Choroid plexus epithelial cell (primary cell): ENCODE data around the gene DEF6.

Experiments
- DNase-seq: peaks from one replicate; pipeline ENCODE4 v3.0.0-alpha.2; 2010; ENCODE audit warnings: low read depth
- H3K4me3 ChIP-seq: 2 replicates; pipeline ENCODE4 v1.5.1; 2011; ENCODE audit warnings: low read depth, mild to moderate bottlenecking, control low read depth, low read length, moderate library complexity
- TF ChIP-seq, protein P1 (sequence below): conservative IDR thresholded peaks from 2 replicates; pipeline ENCODE4 v1.5.1; 2011; ENCODE audit warnings: low read depth, mild to moderate bottlenecking, control low read depth, inconsistent platforms, low read length, moderate library complexity

DEF6 gene, protein sequence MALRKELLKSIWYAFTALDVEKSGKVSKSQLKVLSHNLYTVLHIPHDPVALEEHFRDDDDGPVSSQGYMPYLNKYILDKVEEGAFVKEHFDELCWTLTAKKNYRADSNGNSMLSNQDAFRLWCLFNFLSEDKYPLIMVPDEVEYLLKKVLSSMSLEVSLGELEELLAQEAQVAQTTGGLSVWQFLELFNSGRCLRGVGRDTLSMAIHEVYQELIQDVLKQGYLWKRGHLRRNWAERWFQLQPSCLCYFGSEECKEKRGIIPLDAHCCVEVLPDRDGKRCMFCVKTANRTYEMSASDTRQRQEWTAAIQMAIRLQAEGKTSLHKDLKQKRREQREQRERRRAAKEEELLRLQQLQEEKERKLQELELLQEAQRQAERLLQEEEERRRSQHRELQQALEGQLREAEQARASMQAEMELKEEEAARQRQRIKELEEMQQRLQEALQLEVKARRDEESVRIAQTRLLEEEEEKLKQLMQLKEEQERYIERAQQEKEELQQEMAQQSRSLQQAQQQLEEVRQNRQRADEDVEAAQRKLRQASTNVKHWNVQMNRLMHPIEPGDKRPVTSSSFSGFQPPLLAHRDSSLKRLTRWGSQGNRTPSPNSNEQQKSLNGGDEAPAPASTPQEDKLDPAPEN

DNA sequence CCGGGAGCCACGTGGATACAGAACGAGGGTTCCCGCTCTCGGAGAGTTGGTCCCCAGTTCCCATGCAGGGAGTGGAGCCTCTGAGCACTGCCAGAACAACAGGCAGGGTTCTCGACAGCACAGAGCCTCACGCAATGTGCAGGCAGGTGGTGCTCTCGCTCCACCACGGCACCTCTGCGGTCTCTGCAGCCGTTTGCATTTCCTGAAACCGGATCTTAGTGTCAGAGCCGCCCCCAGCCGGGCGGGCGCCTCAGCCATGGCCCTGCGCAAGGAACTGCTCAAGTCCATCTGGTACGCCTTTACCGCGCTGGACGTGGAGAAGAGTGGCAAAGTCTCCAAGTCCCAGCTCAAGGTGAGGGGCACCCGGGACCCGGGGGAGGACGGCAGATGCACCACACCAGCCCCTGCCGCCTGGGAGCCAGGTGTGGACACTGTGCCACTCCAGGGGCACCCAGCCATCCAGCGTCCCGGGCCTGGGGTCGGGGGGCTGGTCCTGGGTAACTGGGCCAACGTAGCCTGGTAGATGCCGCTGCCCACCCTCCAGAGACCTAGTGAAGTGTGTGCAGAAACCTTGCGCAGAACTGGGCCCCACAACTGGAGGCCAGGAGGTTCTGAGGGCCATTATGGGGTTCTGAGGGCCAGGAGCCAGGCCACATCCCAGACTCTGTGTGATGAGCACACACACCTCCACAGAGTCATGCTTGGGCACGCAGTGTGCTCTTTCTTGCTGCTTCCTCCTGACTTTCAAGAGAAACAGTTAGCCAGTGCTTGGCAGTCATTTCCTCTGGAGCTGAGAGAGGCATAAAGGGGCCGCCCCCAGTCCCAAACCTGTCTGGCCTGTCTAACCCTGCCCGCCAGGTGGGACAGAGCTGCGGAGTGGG, at the start of gene DEF6:
Gene DEF6 (plus strand): TSS at position 218 of the 881 bp plus-strand sequence. CDS start 39 bp downstream, at position 257.
- DNase-seq = peak; percentile 94
- peak within 1 kb of the TSS; percentile 51 for H3K4me3 ChIP-seq
- TF ChIP-seq, protein P1, sequence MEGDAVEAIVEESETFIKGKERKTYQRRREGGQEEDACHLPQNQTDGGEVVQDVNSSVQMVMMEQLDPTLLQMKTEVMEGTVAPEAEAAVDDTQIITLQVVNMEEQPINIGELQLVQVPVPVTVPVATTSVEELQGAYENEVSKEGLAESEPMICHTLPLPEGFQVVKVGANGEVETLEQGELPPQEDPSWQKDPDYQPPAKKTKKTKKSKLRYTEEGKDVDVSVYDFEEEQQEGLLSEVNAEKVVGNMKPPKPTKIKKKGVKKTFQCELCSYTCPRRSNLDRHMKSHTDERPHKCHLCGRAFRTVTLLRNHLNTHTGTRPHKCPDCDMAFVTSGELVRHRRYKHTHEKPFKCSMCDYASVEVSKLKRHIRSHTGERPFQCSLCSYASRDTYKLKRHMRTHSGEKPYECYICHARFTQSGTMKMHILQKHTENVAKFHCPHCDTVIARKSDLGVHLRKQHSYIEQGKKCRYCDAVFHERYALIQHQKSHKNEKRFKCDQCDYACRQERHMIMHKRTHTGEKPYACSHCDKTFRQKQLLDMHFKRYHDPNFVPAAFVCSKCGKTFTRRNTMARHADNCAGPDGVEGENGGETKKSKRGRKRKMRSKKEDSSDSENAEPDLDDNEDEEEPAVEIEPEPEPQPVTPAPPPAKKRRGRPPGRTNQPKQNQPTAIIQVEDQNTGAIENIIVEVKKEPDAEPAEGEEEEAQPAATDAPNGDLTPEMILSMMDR = peak; percentile 84

DNA sequence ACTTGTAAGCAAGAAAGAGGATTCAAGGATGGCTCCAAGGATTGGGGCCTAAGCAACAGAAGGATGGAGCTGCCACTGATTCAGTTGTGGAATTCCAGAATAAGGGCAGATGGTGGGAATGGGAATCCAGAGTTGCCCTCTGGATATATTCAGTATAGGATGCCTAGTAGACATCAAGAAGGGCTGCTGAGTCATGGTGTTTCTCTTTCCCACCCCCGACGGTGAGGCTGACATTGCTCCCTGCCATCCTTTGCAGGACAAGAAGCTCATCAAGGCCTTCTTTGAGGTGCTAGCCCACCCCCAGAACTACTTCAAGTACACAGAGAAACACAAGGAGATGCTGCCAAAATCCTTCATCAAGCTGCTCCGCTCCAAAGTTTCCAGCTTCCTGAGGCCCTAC, 49.3 kb upstream of the DEF6 start:
- H3K4me3 ChIP-seq = no peak overlapping the region
- no peak for DNase-seq
- TF ChIP-seq, protein P1 = no peak

DNA sequence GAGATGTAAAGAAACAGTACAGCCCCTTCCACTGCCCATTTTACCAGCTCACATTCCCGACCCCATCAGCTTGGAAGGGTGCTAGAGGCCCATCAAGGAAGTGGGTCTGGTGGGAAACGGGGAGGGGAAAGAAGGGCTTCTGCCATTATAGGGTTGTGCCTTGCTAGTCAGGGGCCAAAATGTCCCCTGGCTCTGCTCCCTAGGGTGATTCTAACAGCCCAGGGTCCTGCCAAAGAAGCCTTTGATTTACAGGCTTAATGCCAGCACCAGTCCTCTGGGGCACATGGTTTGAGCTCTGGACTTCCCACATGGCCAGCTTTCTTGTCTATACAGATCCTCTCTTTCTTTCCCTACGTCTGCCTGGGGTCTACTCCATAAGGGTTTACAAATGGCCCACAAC, 48.7 kb upstream of the DEF6 start:
- no peak for DNase-seq
- no peak overlapping the region for H3K4me3 ChIP-seq
- TF ChIP-seq, protein P1 = no peak

DNA sequence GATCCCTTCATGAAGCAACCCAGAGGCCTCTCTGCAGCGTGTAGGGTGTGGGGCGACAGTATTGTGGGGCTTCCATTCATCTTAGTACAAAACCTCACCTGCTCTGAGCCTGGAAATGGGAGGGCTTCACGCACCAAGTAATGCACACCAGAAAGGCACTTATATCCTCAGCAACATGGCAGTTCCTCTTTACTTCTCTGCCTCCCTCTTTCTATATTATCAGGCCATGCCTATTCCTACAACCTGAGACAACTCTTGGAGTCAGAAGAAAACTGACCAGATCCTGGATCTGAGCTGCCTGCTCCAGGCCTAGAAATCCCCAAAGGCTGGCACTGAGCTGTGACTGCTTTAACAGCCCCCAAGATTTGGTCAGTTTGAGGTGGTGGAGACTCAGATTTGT, 45.7 kb upstream of the DEF6 start:
- no peak overlapping the region for H3K4me3 ChIP-seq
- TF ChIP-seq, protein P1 = no peak
- no peak for DNase-seq

DNA sequence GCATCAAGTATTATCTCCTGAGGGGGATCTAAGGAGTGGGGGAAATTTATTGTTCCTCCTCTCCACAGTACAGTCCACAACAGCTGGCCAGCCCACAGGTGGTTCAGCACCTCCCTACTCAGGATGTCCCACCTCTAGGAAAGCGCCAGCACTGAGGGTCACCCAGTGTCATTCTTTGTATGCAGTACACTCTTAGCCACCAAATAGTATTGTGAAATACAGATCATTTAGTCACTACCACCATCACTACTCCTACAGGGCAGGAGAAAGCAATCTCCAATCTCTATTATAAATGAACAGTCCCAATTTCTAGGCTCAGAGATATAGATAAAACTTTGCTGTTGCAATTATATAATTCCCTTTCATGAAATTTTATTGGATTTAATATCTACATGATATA, 44.4 kb upstream of the DEF6 start:
- no peak overlapping the region for H3K4me3 ChIP-seq
- no peak for DNase-seq
- TF ChIP-seq, protein P1 = no peak

DNA sequence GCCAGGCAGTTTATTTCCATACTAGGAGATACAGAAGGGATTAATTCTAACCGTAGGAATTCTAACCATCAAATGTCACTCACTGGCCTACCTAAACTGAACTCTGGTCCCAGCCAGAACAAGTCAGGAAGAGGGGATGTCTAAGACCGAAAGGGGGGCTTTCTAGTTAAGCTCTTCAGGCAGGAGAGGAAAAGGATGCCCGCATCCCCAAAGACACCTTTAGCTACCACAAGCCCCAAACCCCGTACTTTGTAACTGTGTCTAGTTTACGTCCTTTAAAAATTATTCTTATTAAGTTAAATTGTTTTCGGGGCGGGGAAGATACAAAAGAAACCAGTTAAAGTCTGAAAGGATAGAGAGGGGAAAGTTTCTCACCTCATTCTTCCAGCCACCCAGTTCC, 39.3 kb upstream of the DEF6 start:
- TF ChIP-seq, protein P1 = no peak
- H3K4me3 ChIP-seq = peak overlapping the region; percentile 98
- no peak for DNase-seq
